A549 (cell line): ENCODE results near the gene PCBP3. TPM values are rescaled to one million over a fixed set of nuclear protein-coding genes. Genes with fewer than 3 reads are reported as not detected.

Experiments
- ATAC-seq, 2 experiments: fragments of 200-7000 bp in 1 of 2; fragments of >200 bp in 1 of 2; cut with Nextera tagmentation in 1 of 2; cut with Tn5 transposase in 1 of 2; 3 replicates each; pipeline versions ENCODE4 v1.8.0 to v1.9.1; 2018 to 2020; ENCODE audit warnings: mild to moderate bottlenecking in 1 of 2, moderate library complexity in 1 of 2
- CTCF ChIA-PET: fragments of 300-600 bp; sonication (Branson Sonifier 250); formaldehyde crosslinking; extraction: SDS; loops from one replicate; lab custom pipeline; 2021; ENCODE audit warnings: antibody characterized with exemption, inconsistent platforms; lab: Yijun Ruan, JAX
- POLR2A ChIA-PET: fragments of 350-600 bp; formaldehyde crosslinking; extraction: SDS; loops from one replicate; lab custom pipeline; 2021; ENCODE audit warnings: antibody characterized with exemption, inconsistent platforms; lab: Yijun Ruan, JAX
- DNase-seq, 2 experiments: peaks; one replicate each; pipeline versions ENCODE4 v3.0.0 to v3.0.0-alpha.2; 2011 to 2016; ENCODE audit warnings: low read depth in 1 of 2, low spot score in 1 of 2
- FAIRE-seq: peaks from 2 replicates; lab custom pipeline; 2011; peaks lifted over from hg19 to GRCh38; lab: Jason Lieb, UNC
- H3K27ac ChIP-seq, 2 experiments: fragments of >200 bp; sonication (Bioruptor Twin); formaldehyde crosslinking; 3 replicates each; pipeline ENCODE4 v1.5.1; 2016 to 2017
- H3K4me1 ChIP-seq: fragments of >200 bp; sonication (Bioruptor Twin); formaldehyde crosslinking; 3 replicates; pipeline ENCODE4 v1.6.1; 2016
- H3K4me2 ChIP-seq: fragments of >200 bp; sonication (Bioruptor Twin); formaldehyde crosslinking; 3 replicates; pipeline ENCODE4 v1.6.1; 2016
- H3K4me3 ChIP-seq: fragments of >200 bp; sonication (Bioruptor Twin); formaldehyde crosslinking; 3 replicates; pipeline ENCODE4 v1.5.1; 2016
- H3K9me3 ChIP-seq: fragments of >200 bp; sonication (Bioruptor Twin); formaldehyde crosslinking; 3 replicates; pipeline ENCODE4 v1.6.1; 2016
- CHD4 ChIP-seq: fragments of 200-600 bp; sonication (generic); IDR thresholded peaks from 2 replicates; pipeline ENCODE4 v1.6.1; 2016; ENCODE audit warnings: antibody characterized with exemption, mild to moderate bottlenecking, borderline replicate concordance
- E2F6 ChIP-seq: IDR thresholded peaks from 2 replicates; pipeline ENCODE4 v1.6.1; 2012; ENCODE audit warnings: low read depth, borderline replicate concordance
- FOXS1 ChIP-seq: fragments of 250-450 bp; sonication (Bioruptor Pico); IDR thresholded peaks from 2 replicates; pipeline ENCODE4 v1.5.0; 2020; ENCODE audit warnings: mild to moderate bottlenecking, moderate library complexity
- HOXA7 ChIP-seq: fragments of 250-450 bp; sonication (Bioruptor Pico); IDR thresholded peaks from 2 replicates; pipeline ENCODE4 v1.5.0; 2020; ENCODE audit warnings: mild to moderate bottlenecking, moderate library complexity
- HOXB13 ChIP-seq: fragments of 250-450 bp; sonication (Bioruptor Pico); IDR thresholded peaks from 2 replicates; pipeline ENCODE4 v1.5.0; 2020; ENCODE audit warnings: low read depth, mild to moderate bottlenecking, moderate library complexity
- HOXB5 ChIP-seq: fragments of 250-450 bp; sonication (Bioruptor Pico); IDR thresholded peaks from 2 replicates; pipeline ENCODE4 v1.5.0; 2020; ENCODE audit warnings: mild to moderate bottlenecking, moderate library complexity
- JUNB ChIP-seq: fragments of >200 bp; sonication (Bioruptor Twin); formaldehyde crosslinking; IDR thresholded peaks from 2 replicates; pipeline ENCODE4 v1.6.1; 2016
- KDM1A ChIP-seq: fragments of 200-600 bp; sonication (generic); IDR thresholded peaks from 2 replicates; pipeline ENCODE4 v1.6.1; 2016; ENCODE audit warnings: low read depth, mild to moderate bottlenecking
- MYC ChIP-seq: IDR thresholded peaks from 2 replicates; pipeline ENCODE4 v1.6.1; 2012; ENCODE audit warnings: mild to moderate bottlenecking, inconsistent platforms, low read length, improper control_type of control experiment, borderline replicate concordance
- PBX3 ChIP-seq: IDR thresholded peaks from 2 replicates; pipeline ENCODE4 v1.6.1; 2012
- POLR2AphosphoS2 ChIP-seq: conservative IDR thresholded peaks from 2 replicates; pipeline ENCODE4 v1.6.1; 2012; ENCODE audit warnings: low read length, improper control_type of control experiment, inconsistent platforms
- RAD21 ChIP-seq, 2 experiments: fragments of >200 bp in 1 of 2; sonication (Bioruptor Twin) in 1 of 2; formaldehyde crosslinking in 1 of 2; IDR thresholded peaks in 1 of 2; conservative IDR thresholded peaks in 1 of 2; 2 replicates in 1 of 2; 3 replicates in 1 of 2; pipeline ENCODE4 v1.6.1; 2012 to 2018; ENCODE audit warnings: inconsistent platforms in 1 of 2
- SMC3 ChIP-seq: fragments of >200 bp; sonication (Bioruptor Twin); formaldehyde crosslinking; IDR thresholded peaks from 3 replicates; pipeline ENCODE4 v1.6.1; 2018; ENCODE audit warnings: inconsistent platforms
- TFCP2L1 ChIP-seq: fragments of 250-450 bp; sonication (Bioruptor Pico); IDR thresholded peaks from 2 replicates; pipeline ENCODE4 v1.5.0; 2021; ENCODE audit warnings: mild to moderate bottlenecking
- USF2 ChIP-seq: fragments of 450-650 bp; IDR thresholded peaks from 2 replicates; pipeline ENCODE4 v1.6.1; 2014; ENCODE audit warnings: antibody characterized with exemption
- ZC3H11A ChIP-seq: fragments of 450-650 bp; IDR thresholded peaks from 2 replicates; pipeline ENCODE4 v1.6.1; 2014; ENCODE audit warnings: antibody characterized with exemption, mild to moderate bottlenecking
- ZFP36 ChIP-seq: fragments of 450-650 bp; IDR thresholded peaks from 2 replicates; pipeline ENCODE4 v1.6.1; 2014; ENCODE audit warnings: borderline replicate concordance; ENCODE audit not compliant: partially characterized antibody
- ZSCAN20 ChIP-seq: fragments of 250-450 bp; sonication (Bioruptor Pico); IDR thresholded peaks from 2 replicates; pipeline ENCODE4 v1.8.0; 2022; ENCODE audit warnings: mild to moderate bottlenecking, moderate library complexity
- WGBS: methylation state at CpG from one replicate; pipeline ENCODE4 v1.1.6; 2017; ENCODE audit errors: missing lambda C conversion rate; 5-methylcytosine and 5-hydroxymethylcytosine counted together
- polyA plus RNA-seq, 4 experiments: library from polyadenylated mRNA; depleted of rRNA in 3 of 4; stranded (reverse); fragments of >200 nt; fragmentation: RNase III in 1 of 4; extraction: RNeasy Plus Mini Kit Qiagen cat#74134 plus additional on column Dnase treatment in 1 of 4; gene quantifications; 2 replicates in 3 of 4; 3 replicates in 1 of 4; pipeline ENCODE4 v1.2.3, GENCODE V29; 2011 to 2017
- TF ChIP-seq, protein P1 (sequence below): fragments of >200 bp; sonication (Bioruptor Twin); formaldehyde crosslinking; IDR thresholded peaks from 3 replicates; pipeline ENCODE4 v1.6.1; 2016
- TF ChIP-seq, protein P2 (sequence below): fragments of >200 bp; sonication (Bioruptor Twin); formaldehyde crosslinking; IDR thresholded peaks from 3 replicates; pipeline ENCODE4 v1.5.1; 2016
- TF ChIP-seq, protein P3 (sequence below): fragments of 250-450 bp; sonication (Bioruptor Pico); IDR thresholded peaks from 2 replicates; pipeline ENCODE4 v1.5.0; 2021; ENCODE audit warnings: mild to moderate bottlenecking, moderate library complexity, borderline replicate concordance

The PCBP3 gene
- polyA plus RNA-seq, 2 of the 4 experiments (the other 2 are of a cell fraction): 0.30 to 0.34 TPM

GRCh38 chr21:45788637-45789506, 145.3 kb downstream of the PCBP3 start:
- no peak for TF ChIP-seq CHD4
- no peak for TF ChIP-seq JUNB
- TF ChIP-seq FOXS1 (CRISPR knock-in tag): no peak
- TF ChIP-seq ZFP36: no peak
- no peak for TF ChIP-seq HOXA7 (CRISPR knock-in tag)
- no peak for TF ChIP-seq PBX3
- WGBS: 51% methylated on average over 14 of the region's 14 CpGs
- no peak overlapping the region for H3K4me3 ChIP-seq
- DNase-seq (no peak), ATAC-seq (no peak), FAIRE-seq (no peak)
- no peaks in the 10 kb centered on the region for H3K9me3 ChIP-seq
- H3K4me2 ChIP-seq: no peak overlapping the region
- H3K27ac ChIP-seq: no peak overlapping the region
- ChIA-PET POLR2A (no interaction called here), CTCF (no interaction called here)
- H3K4me1 ChIP-seq: 0 out of 3 replicates have a peak, but pooled peaks cover under 1% of the 10 kb centered on the region

GRCh38 chr21:45790427-45790826, 146.9 kb downstream of the PCBP3 start:
- CTCF ChIA-PET: no interaction called here
- 92% methylated on average over 5 of the region's 7 CpGs for WGBS
- Histone ChIP-seq H3K4me3 (no peak overlapping the region), H3K9me3 (no peaks in the 10 kb centered on the region), H3K4me2 (no peak overlapping the region), H3K27ac (no peak overlapping the region), H3K4me1 (peaks cover 6% of the 10 kb centered on the region; the same call in 1 of the 3 replicates)
- TF ChIP-seq TFCP2L1 (CRISPR knock-in tag) (no peak), E2F6 (no peak), HOXB13 (CRISPR knock-in tag) (no peak), FOXS1 (CRISPR knock-in tag) (no peak), RAD21 (conservative IDR thresholded peaks at IDR 0.05 in 1 of 2, IDR thresholded peaks at IDR 0.05 in 1 of 2) (no peak), USF2 (no peak), MYC (no peak), JUNB (no peak), HOXB5 (CRISPR knock-in tag) (no peak), SMC3 (no peak), POLR2AphosphoS2 (no peak), KDM1A (no peak), ZC3H11A (no peak), ZSCAN20 (CRISPR knock-in tag) (no peak), ZFP36 (no peak)
- TF ChIP-seq, protein P1, sequence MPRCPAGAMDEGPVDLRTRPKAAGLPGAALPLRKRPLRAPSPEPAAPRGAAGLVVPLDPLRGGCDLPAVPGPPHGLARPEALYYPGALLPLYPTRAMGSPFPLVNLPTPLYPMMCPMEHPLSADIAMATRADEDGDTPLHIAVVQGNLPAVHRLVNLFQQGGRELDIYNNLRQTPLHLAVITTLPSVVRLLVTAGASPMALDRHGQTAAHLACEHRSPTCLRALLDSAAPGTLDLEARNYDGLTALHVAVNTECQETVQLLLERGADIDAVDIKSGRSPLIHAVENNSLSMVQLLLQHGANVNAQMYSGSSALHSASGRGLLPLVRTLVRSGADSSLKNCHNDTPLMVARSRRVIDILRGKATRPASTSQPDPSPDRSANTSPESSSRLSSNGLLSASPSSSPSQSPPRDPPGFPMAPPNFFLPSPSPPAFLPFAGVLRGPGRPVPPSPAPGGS: no peak
- TF ChIP-seq, protein P2, sequence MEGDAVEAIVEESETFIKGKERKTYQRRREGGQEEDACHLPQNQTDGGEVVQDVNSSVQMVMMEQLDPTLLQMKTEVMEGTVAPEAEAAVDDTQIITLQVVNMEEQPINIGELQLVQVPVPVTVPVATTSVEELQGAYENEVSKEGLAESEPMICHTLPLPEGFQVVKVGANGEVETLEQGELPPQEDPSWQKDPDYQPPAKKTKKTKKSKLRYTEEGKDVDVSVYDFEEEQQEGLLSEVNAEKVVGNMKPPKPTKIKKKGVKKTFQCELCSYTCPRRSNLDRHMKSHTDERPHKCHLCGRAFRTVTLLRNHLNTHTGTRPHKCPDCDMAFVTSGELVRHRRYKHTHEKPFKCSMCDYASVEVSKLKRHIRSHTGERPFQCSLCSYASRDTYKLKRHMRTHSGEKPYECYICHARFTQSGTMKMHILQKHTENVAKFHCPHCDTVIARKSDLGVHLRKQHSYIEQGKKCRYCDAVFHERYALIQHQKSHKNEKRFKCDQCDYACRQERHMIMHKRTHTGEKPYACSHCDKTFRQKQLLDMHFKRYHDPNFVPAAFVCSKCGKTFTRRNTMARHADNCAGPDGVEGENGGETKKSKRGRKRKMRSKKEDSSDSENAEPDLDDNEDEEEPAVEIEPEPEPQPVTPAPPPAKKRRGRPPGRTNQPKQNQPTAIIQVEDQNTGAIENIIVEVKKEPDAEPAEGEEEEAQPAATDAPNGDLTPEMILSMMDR: no peak
- TF ChIP-seq, protein P3, sequence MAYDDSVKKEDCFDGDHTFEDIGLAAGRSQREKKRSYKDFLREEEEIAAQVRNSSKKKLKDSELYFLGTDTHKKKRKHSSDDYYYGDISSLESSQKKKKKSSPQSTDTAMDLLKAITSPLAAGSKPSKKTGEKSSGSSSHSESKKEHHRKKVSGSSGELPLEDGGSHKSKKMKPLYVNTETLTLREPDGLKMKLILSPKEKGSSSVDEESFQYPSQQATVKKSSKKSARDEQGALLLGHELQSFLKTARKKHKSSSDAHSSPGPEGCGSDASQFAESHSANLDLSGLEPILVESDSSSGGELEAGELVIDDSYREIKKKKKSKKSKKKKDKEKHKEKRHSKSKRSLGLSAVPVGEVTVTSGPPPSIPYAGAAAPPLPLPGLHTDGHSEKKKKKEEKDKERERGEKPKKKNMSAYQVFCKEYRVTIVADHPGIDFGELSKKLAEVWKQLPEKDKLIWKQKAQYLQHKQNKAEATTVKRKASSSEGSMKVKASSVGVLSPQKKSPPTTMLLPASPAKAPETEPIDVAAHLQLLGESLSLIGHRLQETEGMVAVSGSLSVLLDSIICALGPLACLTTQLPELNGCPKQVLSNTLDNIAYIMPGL: no peak
- ATAC-seq: no peak
- no peak for DNase-seq
- POLR2A ChIA-PET: no interaction called here
- FAIRE-seq: no peak
